Renal pelvis (tissue), 12 donors: ENCODE data around the gene POF1B. TPM values are rescaled to one million over a fixed set of nuclear protein-coding genes. Genes with fewer than 3 reads are reported as not detected.
"Not testable (repeated sequence)": the region's sequence is repeated elsewhere in the genome, so short reads cannot be mapped to it uniquely, and the experiment has no call there.

ENCODE experiments used
- DNase-seq: peaks from one replicate; pipeline ENCODE4 v3.0.0-alpha.2; 2013
- long read RNA-seq, 16 experiments: transcript quantifications; one replicate each; lab custom pipeline, GENCODE V29; 2026
- polyA plus RNA-seq, 3 donors: library from polyadenylated mRNA; unstranded; fragments of 120-200 nt; gene quantifications; one replicate each; pipeline ENCODE4 v1.2.1, GENCODE V29; 2013; ENCODE audit not compliant: insufficient read length in 3 of 3

POF1B gene, protein sequence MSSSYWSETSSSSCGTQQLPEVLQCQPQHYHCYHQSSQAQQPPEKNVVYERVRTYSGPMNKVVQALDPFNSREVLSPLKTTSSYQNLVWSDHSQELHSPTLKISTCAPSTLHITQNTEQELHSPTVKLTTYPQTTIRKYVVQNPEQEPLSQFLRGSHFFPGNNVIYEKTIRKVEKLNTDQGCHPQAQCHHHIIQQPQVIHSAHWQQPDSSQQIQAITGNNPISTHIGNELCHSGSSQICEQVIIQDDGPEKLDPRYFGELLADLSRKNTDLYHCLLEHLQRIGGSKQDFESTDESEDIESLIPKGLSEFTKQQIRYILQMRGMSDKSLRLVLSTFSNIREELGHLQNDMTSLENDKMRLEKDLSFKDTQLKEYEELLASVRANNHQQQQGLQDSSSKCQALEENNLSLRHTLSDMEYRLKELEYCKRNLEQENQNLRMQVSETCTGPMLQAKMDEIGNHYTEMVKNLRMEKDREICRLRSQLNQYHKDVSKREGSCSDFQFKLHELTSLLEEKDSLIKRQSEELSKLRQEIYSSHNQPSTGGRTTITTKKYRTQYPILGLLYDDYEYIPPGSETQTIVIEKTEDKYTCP
- polyA plus RNA-seq, result under 1 TPM; 0.43 to 0.93 (median 0.44) TPM
- long read RNA-seq, donor 1, result 0 reads
- long read RNA-seq, donor 2, result 0 reads
- long read RNA-seq, donor 3, result 0 reads
- long read RNA-seq, donor 4, result 0 reads
- long read RNA-seq, donor 5, result 0 reads
- long read RNA-seq, donor 6, result 0 reads
- long read RNA-seq, donor 7, result 0 reads
- long read RNA-seq, donor 8, result 0 reads
- long read RNA-seq, donor 9, result 0 reads
- long read RNA-seq, donor 10, result 0 reads
- long read RNA-seq, donor 11, result 0 reads
- long read RNA-seq, donor 12, result 0 reads
- long read RNA-seq, donor 13, result 0 reads
- long read RNA-seq, donor 14, result 0 reads
- long read RNA-seq, donor 15, partial matches to known transcripts, result 0 of 2 reads
- long read RNA-seq, donor 15, other reads (novel, unspliced or antisense), result 0 of 2 reads
- long read RNA-seq, donor 16, result 0 reads

- no peak for DNase-seq
Observed at GRCh38 chrX:85379174-85379907, at the start of gene POF1B. TSS of gene POF1B (minus strand) at chrX:85379665. CDS start at chrX:85379454, 211 bp downstream.

DNA sequence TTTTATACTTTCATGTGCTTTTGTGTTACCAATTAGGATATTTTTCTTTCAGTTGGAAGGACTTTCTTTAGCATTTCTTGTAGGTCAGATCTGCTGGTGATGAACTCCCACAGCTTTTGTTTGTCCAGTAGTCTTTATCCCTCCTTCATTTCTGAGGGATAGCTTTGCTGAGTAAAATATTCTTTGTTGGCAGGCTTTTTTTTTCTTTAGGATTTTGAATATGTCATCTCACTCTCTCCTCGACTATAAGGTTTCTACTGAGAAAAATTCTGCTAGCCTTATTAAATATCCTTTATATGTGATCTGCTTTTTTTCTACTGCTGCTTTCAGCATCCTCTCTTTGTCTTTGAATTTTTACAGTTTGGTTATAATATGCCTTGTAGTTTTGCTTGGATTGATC lies 49.6 kb upstream of the POF1B start:
- DNase-seq, result no peak

DNA sequence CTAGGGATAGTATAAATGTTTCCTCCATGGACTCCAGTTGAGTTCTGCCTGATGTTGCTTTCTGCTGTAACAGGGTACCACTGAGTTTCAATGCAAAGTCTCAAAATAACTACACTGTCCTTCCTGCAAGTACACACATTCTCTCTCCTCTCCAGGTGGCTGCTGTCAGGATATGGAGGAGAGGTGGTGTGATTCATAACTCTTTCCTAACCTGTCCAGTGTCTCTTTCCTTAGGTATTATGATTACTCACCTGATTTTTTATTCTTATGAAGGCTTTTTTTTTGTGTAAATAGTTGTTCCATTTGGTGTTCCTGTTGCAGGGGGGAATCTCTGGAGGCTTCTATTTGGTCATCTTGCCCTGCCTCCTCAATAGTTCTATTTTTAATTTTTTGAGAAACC lies 39.8 kb upstream of the POF1B start:
- no peak for DNase-seq

DNA sequence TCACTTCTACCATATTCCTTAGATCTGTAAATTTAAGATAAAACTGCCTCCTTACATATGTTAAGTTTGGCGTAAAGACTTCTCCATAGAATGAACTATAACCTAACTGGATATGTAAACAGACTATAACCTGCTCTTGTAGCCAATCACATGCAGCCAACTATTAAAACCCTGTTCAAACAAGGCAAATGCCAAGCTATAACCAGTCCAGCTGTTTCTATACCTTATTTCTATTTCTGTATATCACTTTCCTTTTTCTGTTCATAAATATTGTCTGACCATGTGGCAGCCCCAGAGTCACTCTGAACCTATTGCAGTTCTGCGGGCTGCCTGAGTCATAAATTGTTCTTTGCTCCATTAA lies 12.4 kb upstream of the POF1B start:
- no peak for DNase-seq

DNA sequence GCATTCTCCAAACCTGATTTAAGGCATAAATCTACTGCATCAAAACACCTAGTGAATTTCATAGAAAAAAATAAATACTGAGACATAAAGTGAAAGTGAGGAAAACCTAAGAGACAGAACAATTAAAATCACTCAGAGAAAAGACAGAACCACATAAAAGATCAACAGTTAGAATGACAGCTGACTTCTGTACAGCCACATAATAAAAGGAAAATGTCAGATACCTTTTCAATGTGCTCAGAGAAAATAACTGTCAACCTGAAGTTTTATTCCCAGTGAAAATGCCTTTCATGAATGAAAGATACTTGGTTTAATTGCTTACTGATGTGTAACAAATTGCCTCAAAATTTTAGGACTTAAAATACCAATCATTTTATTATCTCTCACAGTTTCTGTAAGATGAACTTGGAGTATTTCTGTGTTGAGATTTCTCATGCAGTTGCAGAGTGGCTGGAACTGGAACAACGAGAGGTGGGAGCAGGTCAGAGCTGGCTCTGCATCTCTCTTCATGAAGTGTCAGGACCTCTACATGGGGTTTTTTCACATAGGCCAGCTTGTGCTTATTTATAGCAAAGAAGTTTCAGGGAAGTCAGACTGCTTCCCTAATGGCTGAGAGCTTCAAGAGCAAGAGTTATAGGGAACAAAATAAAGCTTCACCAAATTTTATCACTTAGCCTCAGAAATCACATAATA lies 11.9 kb upstream of the POF1B start:
- no peak for DNase-seq

DNA sequence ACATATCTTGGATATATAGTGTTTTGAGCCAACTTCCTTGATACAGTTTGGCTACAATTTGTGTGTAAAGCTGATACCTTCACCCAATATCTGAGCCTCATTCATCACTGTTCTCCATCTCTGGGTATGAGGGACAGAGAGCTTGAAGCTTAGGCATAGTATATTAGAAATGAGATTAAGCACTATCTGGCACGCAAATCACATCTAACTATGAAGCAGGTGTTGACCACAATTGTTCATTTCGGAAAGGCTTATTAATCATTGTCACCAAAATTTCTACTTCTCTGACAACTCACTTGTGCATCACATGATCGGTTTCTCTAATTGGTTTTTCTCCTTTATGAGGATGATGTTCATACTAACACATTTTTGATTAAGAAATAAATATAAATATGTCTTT lies 2.1 kb upstream of the POF1B start:
- no peak for DNase-seq

DNA sequence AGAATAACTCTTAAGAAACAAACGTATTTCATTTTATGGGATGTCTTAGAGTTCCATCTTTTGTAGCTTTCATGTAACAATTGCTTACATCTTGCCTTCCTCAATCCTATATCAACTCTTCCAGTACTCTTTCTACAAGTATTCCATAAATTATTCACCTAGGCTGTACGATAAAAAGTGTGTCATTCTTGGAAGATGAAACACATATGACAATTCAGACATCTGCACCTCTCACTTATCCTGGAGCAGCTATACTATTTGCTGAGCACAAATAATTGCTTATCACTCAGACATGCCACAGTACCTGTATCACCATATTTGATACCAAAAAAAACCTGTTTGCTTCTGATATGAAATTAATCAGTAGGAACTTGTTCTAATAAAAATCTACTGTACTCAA lies 1.0 kb downstream of the POF1B start:
- DNase-seq, result no peak

- DNase-seq, result no peak
Observed at GRCh38 chrX:85375333-85375738, 4.1 kb downstream of the POF1B start.

DNA sequence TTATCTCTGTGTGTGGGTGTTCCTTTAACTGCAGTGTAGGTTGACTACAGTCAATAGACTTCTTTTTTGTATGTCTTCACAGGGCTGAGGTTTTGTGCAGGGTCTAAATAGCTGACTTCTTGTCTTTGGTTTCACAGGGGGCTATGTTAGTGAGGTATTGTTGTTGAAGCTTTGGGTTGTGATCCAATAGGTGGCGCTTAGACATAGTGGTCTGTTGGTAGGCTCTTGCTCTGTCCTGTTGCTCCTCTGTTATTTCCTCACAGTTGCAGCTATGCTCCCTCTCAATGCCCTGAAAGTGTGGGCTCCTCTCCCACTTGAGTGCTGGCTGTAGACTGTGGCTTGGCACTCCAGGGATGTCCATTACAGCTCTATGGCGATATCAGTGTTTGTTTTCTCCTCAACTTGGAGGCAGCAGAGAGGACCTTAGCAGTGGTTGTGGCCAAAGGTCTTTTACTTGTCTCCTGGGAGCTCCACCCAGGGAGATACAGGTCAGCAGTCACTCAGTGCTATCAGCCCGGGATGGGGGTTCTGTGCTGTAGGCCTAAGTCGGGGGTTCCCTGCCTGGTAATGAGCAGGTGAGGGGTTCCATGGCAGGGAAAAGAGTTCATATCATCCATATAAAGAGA lies 14.0 kb downstream of the POF1B start:
- no peak for DNase-seq

GRCh38 chrX:85359051-85359450 lies 20.4 kb downstream of the POF1B start:
- DNase-seq, result no peak

- no peak for DNase-seq
Observed at GRCh38 chrX:85345523-85345922, 33.9 kb downstream of the POF1B start.

- DNase-seq, result no peak
Observed at GRCh38 chrX:85327060-85327333, 52.5 kb downstream of the POF1B start.

GRCh38 chrX:85326234-85327059 lies 53.0 kb downstream of the POF1B start:
- DNase-seq, result no peak

- not testable (repeated sequence) for DNase-seq
Observed at GRCh38 chrX:85311348-85311747, 68.1 kb downstream of the POF1B start.

DNA sequence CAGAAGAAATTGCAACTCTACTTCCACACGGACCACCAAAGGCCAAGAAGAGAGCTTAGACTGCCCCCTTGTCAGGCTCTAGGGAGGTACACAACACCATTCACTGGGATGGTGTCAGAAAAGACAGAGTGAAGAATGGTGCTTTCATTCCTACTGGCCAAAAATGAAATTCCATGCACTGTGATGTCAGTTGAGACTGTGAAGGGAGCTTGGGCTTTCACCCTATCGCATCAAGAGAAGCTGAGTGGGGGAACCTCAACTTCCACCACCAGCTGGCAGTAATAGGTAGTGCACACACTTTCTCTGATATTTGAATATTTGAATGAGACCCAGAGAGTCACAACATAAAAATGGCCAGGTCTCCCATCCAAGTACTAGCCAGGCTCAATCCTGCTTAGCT lies 69.7 kb downstream of the POF1B start:
- no peak for DNase-seq

DNA sequence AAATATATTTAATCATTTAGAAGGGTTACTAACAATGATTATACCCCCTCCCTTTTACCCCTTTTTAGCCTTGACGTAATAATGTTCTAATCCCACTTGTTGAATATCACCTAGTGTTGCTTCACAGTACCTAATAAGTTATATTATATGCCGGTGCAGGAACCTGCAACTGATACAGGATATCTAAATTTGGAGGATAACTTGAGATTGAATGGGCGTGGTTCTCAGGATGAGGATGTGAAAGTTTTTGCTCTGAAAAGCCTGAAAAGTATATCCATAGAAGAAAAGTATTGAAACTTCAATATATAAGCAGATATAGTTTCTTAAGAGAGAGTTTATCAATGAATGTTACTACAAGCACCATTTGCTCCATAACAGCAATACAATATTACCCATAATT lies 75.9 kb downstream of the POF1B start:
- DNase-seq, result no peak

DNA sequence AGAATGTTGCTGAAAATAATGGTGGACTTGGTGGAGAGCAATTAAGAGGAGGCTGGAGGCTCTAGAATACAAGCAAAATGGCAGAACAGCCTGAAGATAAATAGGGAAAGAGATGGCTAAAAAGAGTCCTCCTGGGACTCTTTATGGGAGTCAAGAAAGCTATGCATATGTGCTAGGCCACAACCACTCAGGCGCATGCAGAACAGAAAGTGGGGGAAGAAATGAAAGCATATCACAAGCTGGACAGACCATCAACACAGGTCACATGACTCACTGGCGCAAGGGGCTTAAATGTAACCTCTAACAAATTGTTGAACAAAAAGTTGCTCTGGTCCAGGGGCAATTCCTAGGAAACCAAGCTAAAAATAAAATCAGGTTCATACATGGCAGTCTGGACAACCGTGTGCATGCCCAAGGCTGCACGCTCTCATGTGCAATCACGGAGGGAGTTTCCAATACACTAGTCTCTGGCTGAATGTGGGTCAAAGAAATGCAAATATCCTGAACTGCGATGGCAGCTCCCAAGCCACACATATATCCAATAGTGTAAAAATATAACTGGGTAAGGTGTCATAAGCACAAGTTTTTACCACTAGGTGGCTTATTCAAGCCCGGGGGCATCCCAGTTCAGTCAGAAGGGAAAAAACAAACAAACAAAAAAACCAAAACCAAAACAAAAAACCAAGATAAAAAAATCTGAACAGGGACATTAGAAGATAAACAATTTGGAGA lies 90.3 kb downstream of the POF1B start:
- DNase-seq, result no peak

- DNase-seq, result not testable (repeated sequence)
Observed at GRCh38 chrX:85285286-85285685, 94.2 kb downstream of the POF1B start.

DNA sequence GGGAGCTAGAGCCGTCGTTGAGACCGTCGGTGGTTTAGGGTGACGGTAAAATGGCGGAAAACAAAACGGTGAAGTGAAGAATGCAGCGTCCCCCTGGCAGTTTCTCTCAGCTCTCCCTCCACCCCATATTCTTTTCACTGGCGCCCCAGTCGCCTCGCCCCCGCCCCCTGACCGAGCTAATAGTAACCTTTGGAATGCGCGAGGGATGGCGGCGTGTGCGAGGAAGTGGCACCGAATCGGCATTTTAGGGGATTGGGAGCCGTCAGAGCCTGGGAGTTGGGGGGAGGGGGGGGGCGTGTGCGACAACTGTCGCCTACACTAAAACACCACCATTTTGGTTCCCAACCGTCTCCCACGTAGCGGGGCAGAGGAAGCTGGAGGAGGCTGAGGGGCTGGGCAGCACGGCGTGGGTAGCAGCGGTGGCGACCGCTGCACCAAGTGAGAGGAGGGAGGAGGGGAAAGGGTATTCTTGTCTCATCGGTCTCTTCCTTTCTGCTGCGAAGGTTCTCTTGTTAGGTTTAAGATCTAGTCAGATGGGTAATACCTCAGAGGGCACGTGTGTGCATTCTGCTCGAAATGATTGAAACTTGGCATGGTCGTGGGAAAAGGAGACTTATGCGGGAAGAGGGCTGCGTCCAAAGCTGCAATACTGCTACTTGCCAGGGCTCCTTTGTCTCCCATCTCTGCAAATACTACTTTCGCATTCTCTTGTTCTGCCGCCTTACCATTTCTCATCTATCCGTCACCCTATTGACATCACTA lies 134.8 kb downstream of the POF1B start:
- DNase-seq, result peak; percentile 48
